Ramos (cell line): Measurements from ENCODE around the gene MACROD2.

Experiments
- in situ Hi-C: fragments of 300-500 bp; cut with MboI; formaldehyde crosslinking; loops from one replicate; pipeline ENCODE4 v1.14.3; 2022; ENCODE audit warnings: low sequenced_read_pairs; ENCODE audit not compliant: unreplicated experiment

The MACROD2 gene

GRCh38 chr20:15240801-15241200 lies 1245.5 kb downstream of the MACROD2 start:
- in situ Hi-C loops: no loop called here

GRCh38 chr20:15241681-15242080 lies 1246.4 kb downstream of the MACROD2 start:
- in situ Hi-C loops: no loop called here

GRCh38 chr20:15242773-15243172 lies 1247.5 kb downstream of the MACROD2 start:
- in situ Hi-C loops: no loop called here

- in situ Hi-C loops: no loop called here
Observed at GRCh38 chr20:15245896-15246295, 1250.6 kb downstream of the MACROD2 start.

- in situ Hi-C loops: no loop called here
Observed at GRCh38 chr20:15248618-15249395, 1253.5 kb downstream of the MACROD2 start.

GRCh38 chr20:15251171-15251570 lies 1255.9 kb downstream of the MACROD2 start:
- in situ Hi-C loops: no loop called here

- in situ Hi-C loops: no loop called here
Observed at GRCh38 chr20:15252304-15252703, 1257.0 kb downstream of the MACROD2 start.

- in situ Hi-C loops: no loop called here
Observed at GRCh38 chr20:15253431-15253830, 1258.1 kb downstream of the MACROD2 start.

GRCh38 chr20:15256676-15257568 lies 1261.6 kb downstream of the MACROD2 start:
- in situ Hi-C loops: no loop called here

GRCh38 chr20:15257569-15257870 lies 1262.2 kb downstream of the MACROD2 start:
- in situ Hi-C loops: no loop called here

GRCh38 chr20:15265581-15266309 lies 1270.4 kb downstream of the MACROD2 start:
- in situ Hi-C loops: no loop called here

GRCh38 chr20:15267935-15268334 lies 1272.6 kb downstream of the MACROD2 start:
- in situ Hi-C loops: no loop called here

- in situ Hi-C loops: no loop called here
Observed at GRCh38 chr20:15278041-15278440, 1282.7 kb downstream of the MACROD2 start.

- in situ Hi-C loops: no loop called here
Observed at GRCh38 chr20:15287329-15287728, 1292.0 kb downstream of the MACROD2 start.

- in situ Hi-C loops: no loop called here
Observed at GRCh38 chr20:15288106-15288505, 1292.8 kb downstream of the MACROD2 start.

GRCh38 chr20:15289337-15289736 lies 1294.0 kb downstream of the MACROD2 start:
- in situ Hi-C loops: no loop called here

- in situ Hi-C loops: no loop called here
Observed at GRCh38 chr20:15292405-15292804, 1297.1 kb downstream of the MACROD2 start.

GRCh38 chr20:15296422-15296821 lies 1301.1 kb downstream of the MACROD2 start:
- in situ Hi-C loops: no loop called here

- in situ Hi-C loops: no loop called here
Observed at GRCh38 chr20:15297059-15297875, 1302.0 kb downstream of the MACROD2 start.

- in situ Hi-C loops: no loop called here
Observed at GRCh38 chr20:15302075-15302474, 1306.8 kb downstream of the MACROD2 start.
